Fibroblast of lung (primary cell): ENCODE results near the gene RASSF1. TPM values are rescaled to one million over a fixed set of nuclear protein-coding genes. Genes with fewer than 3 reads are reported as not detected.

Experiments
- DNase-seq, 2 donors: peaks; one replicate each; pipeline versions ENCODE4 v3.0.0 to v3.0.0-alpha.2; 2010; ENCODE audit warnings: low read depth in 2 of 2
- H2AFZ ChIP-seq: 2 replicates; pipeline ENCODE4 v1.5.1; 2012; ENCODE audit warnings: low read length, control low read depth, inconsistent platforms
- H3K27ac ChIP-seq: 2 replicates; pipeline ENCODE4 v1.5.1; 2011; ENCODE audit warnings: low read length, control low read depth; ENCODE audit not compliant: insufficient read depth
- H3K27me3 ChIP-seq: 2 replicates; pipeline ENCODE4 v1.5.1; 2011; ENCODE audit warnings: mild to moderate bottlenecking, low read length; ENCODE audit not compliant: control insufficient read depth, insufficient read depth
- H3K36me3 ChIP-seq: 2 replicates; pipeline ENCODE4 v1.5.1; 2011; ENCODE audit warnings: low read length; ENCODE audit not compliant: control insufficient read depth, insufficient read depth
- H3K4me1 ChIP-seq: 2 replicates; pipeline ENCODE4 v1.5.1; 2011; ENCODE audit warnings: low read length; ENCODE audit not compliant: control insufficient read depth, insufficient read depth; ENCODE audit errors: extremely low read depth
- H3K4me2 ChIP-seq: 2 replicates; pipeline ENCODE4 v1.5.1; 2011; ENCODE audit warnings: low read length, control low read depth; ENCODE audit not compliant: insufficient read depth; ENCODE audit errors: extremely low read depth
- H3K4me3 ChIP-seq, 4 experiments: fragments of 200-600 bp in 1 of 4; sonication (generic) in 1 of 4; replicated peaks in 1 of 4; 2 replicates each; pipeline ENCODE4 v1.5.1; 2011 to 2016; ENCODE audit warnings: low read length in 4 of 4, low read depth in 3 of 4, mild to moderate bottlenecking in 3 of 4, control low read depth in 2 of 4, inconsistent platforms in 1 of 4, mixed read lengths in 1 of 4; ENCODE audit not compliant: insufficient read depth in 1 of 4; ENCODE audit errors: control extremely low read depth in 1 of 4
- H3K79me2 ChIP-seq: 2 replicates; pipeline ENCODE4 v1.5.1; 2012; ENCODE audit warnings: mild to moderate bottlenecking, low read length, inconsistent platforms; ENCODE audit not compliant: control insufficient read depth, insufficient read depth
- H3K9ac ChIP-seq: 2 replicates; pipeline ENCODE4 v1.5.1; 2011; ENCODE audit warnings: mild to moderate bottlenecking, low read length, control low read depth; ENCODE audit not compliant: insufficient read depth
- H3K9me3 ChIP-seq: 2 replicates; pipeline ENCODE4 v1.5.1; 2012; ENCODE audit warnings: low read depth, low read length; ENCODE audit not compliant: control insufficient read depth, insufficient read depth
- H4K20me1 ChIP-seq: 2 replicates; pipeline ENCODE4 v1.5.1; 2011; ENCODE audit warnings: low read length; ENCODE audit not compliant: control insufficient read depth, insufficient read depth; ENCODE audit errors: extremely low read depth
- EZH2 ChIP-seq: IDR thresholded peaks from 2 replicates; pipeline ENCODE4 v1.5.1; 2012; ENCODE audit warnings: low read length, control low read depth, mild to moderate bottlenecking; ENCODE audit errors: missing control alignments
- polyA plus RNA-seq, 2 donors: library from polyadenylated mRNA; depleted of rRNA in 1 of 2; stranded (reverse) in 1 of 2; unstranded in 1 of 2; fragments of >200 nt; gene quantifications; 2 replicates each; pipeline ENCODE4 v1.2.1, GENCODE V29; 2011 to 2012; ENCODE audit warnings: missing spikeins in 1 of 2
- total RNA-seq: library from RNA; depleted of rRNA; stranded (reverse); fragments of >200 nt; gene quantifications from 2 replicates; pipeline ENCODE4 v1.2.1, GENCODE V29; 2014
- TF ChIP-seq, protein P1 (sequence below), 2 donors: IDR thresholded peaks in 1 of 2; conservative IDR thresholded peaks in 1 of 2; 1 replicate in 1 of 2; 2 replicates in 1 of 2; pipeline ENCODE4 v1.5.1; 2011 to 2012; ENCODE audit warnings: low read length in 2 of 2, control low read depth in 1 of 2, inconsistent platforms in 1 of 2, low read depth in 1 of 2, mild to moderate bottlenecking in 1 of 2

The RASSF1 gene
- total and polyA plus RNA-seq, 2 donors (not counting 1 experiment from before 2014, with no cell fraction given): 32.4 to 41.7 TPM

DNA sequence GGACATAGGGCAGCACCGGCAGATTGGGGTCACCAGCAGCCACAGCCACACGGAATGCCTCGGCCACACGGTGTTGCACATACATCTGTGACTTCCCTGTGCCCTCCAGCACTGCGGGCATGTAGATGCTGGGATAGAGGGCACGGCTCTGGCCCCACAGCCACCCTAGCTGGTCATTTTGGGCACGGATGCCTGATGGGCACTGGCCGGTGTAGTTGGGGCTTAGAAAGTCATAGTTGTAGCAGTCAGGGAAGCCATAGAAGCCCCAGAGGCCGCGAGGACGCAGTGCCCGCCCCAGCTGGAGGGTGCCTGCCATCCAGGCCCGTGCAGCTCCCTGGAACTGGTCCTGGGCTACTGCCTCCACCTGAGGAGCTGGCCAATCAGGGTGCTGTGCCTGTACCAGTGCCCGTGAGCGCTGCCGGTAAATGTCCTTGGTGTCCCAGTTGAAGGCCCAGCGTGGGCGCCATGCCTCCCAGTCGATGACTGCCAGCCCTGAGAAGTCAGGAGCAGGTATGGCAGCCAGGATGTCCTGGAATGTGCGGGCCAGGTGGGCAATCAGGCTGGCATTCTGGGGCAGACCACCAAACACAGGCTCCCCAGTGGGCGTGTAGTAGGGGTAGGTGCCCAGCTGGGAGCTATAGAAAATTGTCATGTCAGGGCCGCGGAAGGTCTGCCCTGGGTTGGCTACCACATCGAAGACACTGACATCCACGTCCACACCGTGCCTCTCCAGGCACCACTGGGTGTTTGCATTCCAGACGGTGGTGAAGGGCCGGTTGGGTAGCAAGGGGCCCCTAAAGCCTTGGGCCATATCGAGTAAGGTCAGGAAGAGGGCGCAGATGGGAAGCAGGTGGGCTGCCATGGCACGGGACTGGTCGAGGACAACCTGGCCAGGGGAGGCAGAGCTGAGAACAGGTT is 38.3 kb downstream of the RASSF1 start:
- H3K79me2 ChIP-seq: no peaks in the 10 kb centered on the region
- no peaks in the 10 kb centered on the region for H4K20me1 ChIP-seq
- no peak for DNase-seq
- H2AFZ ChIP-seq: no peak overlapping the region
- no peak overlapping the region for H3K4me2 ChIP-seq
- TF ChIP-seq, protein P1, sequence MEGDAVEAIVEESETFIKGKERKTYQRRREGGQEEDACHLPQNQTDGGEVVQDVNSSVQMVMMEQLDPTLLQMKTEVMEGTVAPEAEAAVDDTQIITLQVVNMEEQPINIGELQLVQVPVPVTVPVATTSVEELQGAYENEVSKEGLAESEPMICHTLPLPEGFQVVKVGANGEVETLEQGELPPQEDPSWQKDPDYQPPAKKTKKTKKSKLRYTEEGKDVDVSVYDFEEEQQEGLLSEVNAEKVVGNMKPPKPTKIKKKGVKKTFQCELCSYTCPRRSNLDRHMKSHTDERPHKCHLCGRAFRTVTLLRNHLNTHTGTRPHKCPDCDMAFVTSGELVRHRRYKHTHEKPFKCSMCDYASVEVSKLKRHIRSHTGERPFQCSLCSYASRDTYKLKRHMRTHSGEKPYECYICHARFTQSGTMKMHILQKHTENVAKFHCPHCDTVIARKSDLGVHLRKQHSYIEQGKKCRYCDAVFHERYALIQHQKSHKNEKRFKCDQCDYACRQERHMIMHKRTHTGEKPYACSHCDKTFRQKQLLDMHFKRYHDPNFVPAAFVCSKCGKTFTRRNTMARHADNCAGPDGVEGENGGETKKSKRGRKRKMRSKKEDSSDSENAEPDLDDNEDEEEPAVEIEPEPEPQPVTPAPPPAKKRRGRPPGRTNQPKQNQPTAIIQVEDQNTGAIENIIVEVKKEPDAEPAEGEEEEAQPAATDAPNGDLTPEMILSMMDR (conservative IDR thresholded peaks at IDR 0.05 in 1 of 2, IDR thresholded peaks at IDR 0.05 in 1 of 2; ENCODE audit: low read depth in 1 of 2, low read length in 2 of 2): no peak
- TF ChIP-seq EZH2: no peak
- H3K9me3 ChIP-seq: no peaks in the 10 kb centered on the region
- no peaks in the 10 kb centered on the region for H3K27me3 ChIP-seq
- no peak overlapping the region for H3K9ac ChIP-seq
- H3K27ac ChIP-seq: no peak overlapping the region
- peaks cover 15% of the 10 kb centered on the region for H3K4me1 ChIP-seq
- no peak overlapping the region for H3K4me3 ChIP-seq
- H3K36me3 ChIP-seq: no peaks in the 10 kb centered on the region

DNA sequence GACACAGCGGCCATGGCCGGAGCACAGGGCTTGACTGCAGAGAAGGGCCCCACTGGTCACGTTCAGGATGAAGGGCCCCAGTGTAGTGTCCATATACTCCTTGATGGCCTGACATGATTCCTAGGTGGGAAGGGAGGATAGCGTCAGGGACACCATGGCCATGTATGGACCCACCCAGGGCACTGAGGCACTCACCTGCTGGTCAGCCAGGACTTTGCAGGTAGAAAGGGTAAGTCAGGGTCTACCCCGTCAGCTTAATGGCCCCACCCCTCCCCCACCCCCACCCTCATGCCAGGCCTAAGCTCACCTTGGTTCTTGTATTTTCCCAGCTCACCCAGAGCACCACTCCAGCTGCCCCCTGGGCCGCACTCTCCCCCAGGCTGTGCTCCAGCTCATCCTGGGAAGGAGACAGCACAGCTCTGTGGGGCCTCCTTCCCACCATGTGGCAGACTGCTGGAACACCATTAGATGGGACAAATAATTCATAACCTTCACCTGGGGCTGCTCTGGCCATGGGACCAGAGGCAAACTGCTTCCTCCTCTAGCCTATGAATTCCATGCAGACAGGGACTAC is 39.9 kb downstream of the RASSF1 start:
- H4K20me1 ChIP-seq: no peaks in the 10 kb centered on the region
- H3K4me1 ChIP-seq: peaks cover 15% of the 10 kb centered on the region
- H3K79me2 ChIP-seq: no peaks in the 10 kb centered on the region
- DNase-seq: no peak
- no peak overlapping the region for H3K9ac ChIP-seq
- peaks cover 2% of the 10 kb centered on the region for H3K36me3 ChIP-seq
- H3K4me3 ChIP-seq: peak overlapping the region in 1 of 4 experiments; percentile 60
- H3K9me3 ChIP-seq: no peaks in the 10 kb centered on the region
- peak overlapping the region; percentile 82 for H3K27ac ChIP-seq
- H3K4me2 ChIP-seq: peak overlapping the region; percentile 89
- H2AFZ ChIP-seq: no peak overlapping the region
- TF ChIP-seq, protein P1 (conservative IDR thresholded peaks at IDR 0.05 in 1 of 2, IDR thresholded peaks at IDR 0.05 in 1 of 2; ENCODE audit: low read depth in 1 of 2, low read length in 2 of 2): no peak
- TF ChIP-seq EZH2: no peak
- no peaks in the 10 kb centered on the region for H3K27me3 ChIP-seq

DNA sequence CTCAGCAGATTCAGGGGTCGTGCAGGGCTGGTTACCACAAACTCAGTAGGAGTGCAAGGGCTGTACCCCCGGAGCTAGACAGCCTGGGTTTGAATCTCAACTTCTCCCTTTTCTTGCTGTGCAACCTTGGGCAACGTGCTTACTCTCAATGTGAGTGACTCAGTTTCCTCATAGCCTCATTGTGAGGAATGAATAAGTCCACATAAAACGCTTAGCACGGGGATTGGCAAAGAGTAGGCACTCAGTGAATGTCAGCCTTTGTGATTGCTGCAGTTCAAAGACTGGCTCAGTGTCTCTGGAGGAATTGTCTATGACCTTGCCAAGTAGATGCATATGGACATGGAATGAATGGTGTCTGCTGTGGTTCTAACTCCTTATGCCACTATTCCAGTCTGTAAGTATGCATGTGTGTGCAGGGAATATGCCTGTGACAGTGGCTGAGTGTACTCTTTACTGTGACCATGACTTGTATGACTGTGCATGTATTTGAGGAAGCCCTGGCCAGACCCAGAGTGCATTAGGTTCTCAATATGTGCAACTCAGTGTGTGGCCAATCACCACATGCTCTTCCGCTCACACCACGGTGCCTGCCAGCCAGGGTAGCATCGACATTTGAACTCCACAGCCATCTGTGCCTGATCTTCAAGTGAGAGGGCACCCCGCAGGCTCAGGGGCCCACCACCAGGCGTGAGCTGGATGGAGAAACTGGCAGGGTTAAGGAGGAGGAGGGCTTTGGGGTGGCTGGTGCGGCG is 40.5 kb downstream of the RASSF1 start:
- Histone ChIP-seq H3K9me3 (no peaks in the 10 kb centered on the region), H3K27me3 (no peaks in the 10 kb centered on the region), H2AFZ (peak overlapping the region; percentile 60), H3K36me3 (peaks cover 2% of the 10 kb centered on the region), H3K4me3 (peak overlapping the region; percentile 39 to 60 (median 48)), H3K79me2 (no peaks in the 10 kb centered on the region), H3K4me2 (peak overlapping the region; percentile 89), H3K4me1 (peaks cover 15% of the 10 kb centered on the region), H3K9ac (peak overlapping the region; percentile 68), H3K27ac (peak overlapping the region; percentile 82), H4K20me1 (no peaks in the 10 kb centered on the region)
- peak in 1 of 2 donors; percentile 57 for DNase-seq
- TF ChIP-seq, protein P1 (conservative IDR thresholded peaks at IDR 0.05 in 1 of 2, IDR thresholded peaks at IDR 0.05 in 1 of 2; ENCODE audit: low read depth in 1 of 2, low read length in 2 of 2): no peak
- TF ChIP-seq EZH2: no peak
